Caco-2 (cell line): ENCODE measurements around the gene RABGAP1L. TPM values are rescaled to one million over a fixed set of nuclear protein-coding genes. Genes with fewer than 3 reads are reported as not detected.

Experiments
- BruUV-seq: library from RNA; stranded (reverse); fragments of 400-500 nt; replicated peaks from 2 replicates; lab custom pipeline; 2021; lab: Mats Ljungman, UMichigan
- CTCF ChIA-PET: fragments of 300-600 bp; sonication (Branson Sonifier 250); formaldehyde crosslinking; loops from one replicate; lab custom pipeline; 2022; ENCODE audit warnings: antibody characterized with exemption; lab: Charles Lee
- POLR2A ChIA-PET: fragments of 300-600 bp; sonication (Branson Sonifier 250); formaldehyde crosslinking; loops from one replicate; lab custom pipeline; 2022; ENCODE audit warnings: antibody characterized with exemption; lab: Charles Lee
- DNase-seq, 2 experiments: peaks; one replicate each; pipeline versions ENCODE4 v3.0.0 to v3.0.0-alpha.2; 2020 to 2022
- H3K27me3 ChIP-seq: replicated peaks from 2 replicates; pipeline ENCODE4 v1.6.0; 2011; ENCODE audit warnings: low read length; ENCODE audit not compliant: control insufficient read depth, insufficient read depth
- H3K36me3 ChIP-seq: 2 replicates; pipeline ENCODE4 v1.5.1; 2011; ENCODE audit warnings: low read length; ENCODE audit not compliant: control insufficient read depth, insufficient read depth
- H3K4me1 ChIP-seq: fragments of 250-450 bp; sonication (Bioruptor Pico); 2 replicates; pipeline ENCODE4 v1.5.1; 2020; ENCODE audit warnings: mild to moderate bottlenecking
- H3K4me3 ChIP-seq: 2 replicates; pipeline ENCODE4 v1.5.1; 2011; ENCODE audit warnings: low read depth, mild to moderate bottlenecking, control low read depth, low read length
- H3K9me3 ChIP-seq: fragments of 250-450 bp; sonication (Bioruptor Pico); 2 replicates; pipeline ENCODE4 v1.5.1; 2020; ENCODE audit warnings: mild to moderate bottlenecking, moderate library complexity
- H3K27ac Mint-ChIP-seq: one replicate; pipeline ENCODE4 v1.8.0; 2022; ENCODE audit warnings: mixed read lengths; ENCODE audit not compliant: unreplicated experiment
- H3K27me3 Mint-ChIP-seq: one replicate; pipeline ENCODE4 v1.8.0; 2022; ENCODE audit warnings: mixed read lengths; ENCODE audit not compliant: insufficient read depth, unreplicated experiment
- H3K36me3 Mint-ChIP-seq: one replicate; pipeline ENCODE4 v1.8.0; 2022; ENCODE audit warnings: mild to moderate bottlenecking, mixed read lengths; ENCODE audit not compliant: insufficient read depth, unreplicated experiment
- H3K4me1 Mint-ChIP-seq: one replicate; pipeline ENCODE4 v1.8.0; 2022; ENCODE audit warnings: low read depth, mixed read lengths; ENCODE audit not compliant: unreplicated experiment
- H3K4me3 Mint-ChIP-seq: one replicate; pipeline ENCODE4 v1.8.0; 2022; ENCODE audit warnings: mild to moderate bottlenecking, moderate library complexity, mixed read lengths; ENCODE audit not compliant: unreplicated experiment
- H3K9me3 Mint-ChIP-seq: one replicate; pipeline ENCODE4 v1.8.0; 2022; ENCODE audit warnings: mixed read lengths; ENCODE audit not compliant: unreplicated experiment
- intact Hi-C: fragments of 100-400 bp; cut with micrococcal nuclease; formaldehyde crosslinking; loops from one replicate; pipeline ENCODE4 v1.10.0; 2022; ENCODE audit not compliant: unreplicated experiment
- total RNA-seq: library from RNA; stranded (reverse); gene quantifications from 2 replicates; pipeline ENCODE4 v1.2.3, GENCODE V29; 2022
- TF ChIP-seq, protein P1 (sequence below), 2 experiments: fragments of 200-600 bp in 1 of 2; IDR thresholded peaks; 1 replicate in 1 of 2; 2 replicates in 1 of 2; pipeline versions ENCODE4 v1.5.1 to v1.8.0; 2011 to 2022; ENCODE audit warnings: antibody characterized with exemption in 1 of 2, control low read depth in 1 of 2, inconsistent platforms in 1 of 2, low read depth in 1 of 2, low read length in 1 of 2, mild to moderate bottlenecking in 1 of 2, moderate library complexity in 1 of 2; ENCODE audit not compliant: insufficient read depth in 1 of 2, severe bottlenecking in 1 of 2, unreplicated experiment in 1 of 2

RABGAP1L gene
- total RNA-seq, 1 experiment from 2014 or later: 20.3 TPM

DNA sequence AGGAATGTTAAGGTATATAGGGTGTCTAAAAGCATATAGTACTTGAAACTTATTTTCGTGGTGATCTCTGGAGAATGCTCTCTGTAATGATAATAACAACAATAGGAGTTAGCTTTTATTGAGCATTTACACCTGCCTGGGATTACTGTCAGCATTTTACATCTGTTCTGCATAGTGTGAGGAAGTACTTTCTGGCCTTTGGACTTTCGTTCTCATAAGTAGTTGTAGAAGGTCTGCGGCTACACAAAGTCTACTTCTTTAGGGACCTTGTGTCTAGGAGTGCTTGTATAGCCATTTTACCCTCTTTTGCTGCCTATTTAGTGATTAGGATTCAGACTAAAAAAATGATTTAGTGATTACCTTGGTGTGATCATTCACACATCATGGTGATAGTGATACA is 184.8 kb downstream of the RABGAP1L start:
- TF ChIP-seq, protein P1, sequence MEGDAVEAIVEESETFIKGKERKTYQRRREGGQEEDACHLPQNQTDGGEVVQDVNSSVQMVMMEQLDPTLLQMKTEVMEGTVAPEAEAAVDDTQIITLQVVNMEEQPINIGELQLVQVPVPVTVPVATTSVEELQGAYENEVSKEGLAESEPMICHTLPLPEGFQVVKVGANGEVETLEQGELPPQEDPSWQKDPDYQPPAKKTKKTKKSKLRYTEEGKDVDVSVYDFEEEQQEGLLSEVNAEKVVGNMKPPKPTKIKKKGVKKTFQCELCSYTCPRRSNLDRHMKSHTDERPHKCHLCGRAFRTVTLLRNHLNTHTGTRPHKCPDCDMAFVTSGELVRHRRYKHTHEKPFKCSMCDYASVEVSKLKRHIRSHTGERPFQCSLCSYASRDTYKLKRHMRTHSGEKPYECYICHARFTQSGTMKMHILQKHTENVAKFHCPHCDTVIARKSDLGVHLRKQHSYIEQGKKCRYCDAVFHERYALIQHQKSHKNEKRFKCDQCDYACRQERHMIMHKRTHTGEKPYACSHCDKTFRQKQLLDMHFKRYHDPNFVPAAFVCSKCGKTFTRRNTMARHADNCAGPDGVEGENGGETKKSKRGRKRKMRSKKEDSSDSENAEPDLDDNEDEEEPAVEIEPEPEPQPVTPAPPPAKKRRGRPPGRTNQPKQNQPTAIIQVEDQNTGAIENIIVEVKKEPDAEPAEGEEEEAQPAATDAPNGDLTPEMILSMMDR (IDR thresholded peaks at IDR 0.05; ENCODE audit: insufficient read depth in 1 of 2, low read depth in 1 of 2, low read length in 1 of 2, severe bottlenecking in 1 of 2, unreplicated experiment in 1 of 2): no peak
- H3K27me3 Mint-ChIP-seq: no peaks in the 10 kb centered on the region
- DNase-seq: no peak
- intact Hi-C loops: no loop called here
- Histone ChIP-seq H3K4me1 (no peaks in the 10 kb centered on the region), H3K36me3 (no peaks in the 10 kb centered on the region), H3K9me3 (no peaks in the 10 kb centered on the region; the same call in 1 of the 2 replicates), H3K27me3 (no peaks in the 10 kb centered on the region), H3K4me3 (no peak overlapping the region)
- no peaks in the 10 kb centered on the region for H3K4me1 Mint-ChIP-seq
- ChIA-PET CTCF (no interaction called here), POLR2A (no interaction called here)
- H3K4me3 Mint-ChIP-seq: no peak overlapping the region
- H3K36me3 Mint-ChIP-seq: no peaks in the 10 kb centered on the region
- peaks cover 23% of the 10 kb centered on the region for H3K9me3 Mint-ChIP-seq
- no TSS peak for BruUV-seq
- H3K27ac Mint-ChIP-seq: no peak overlapping the region

DNA sequence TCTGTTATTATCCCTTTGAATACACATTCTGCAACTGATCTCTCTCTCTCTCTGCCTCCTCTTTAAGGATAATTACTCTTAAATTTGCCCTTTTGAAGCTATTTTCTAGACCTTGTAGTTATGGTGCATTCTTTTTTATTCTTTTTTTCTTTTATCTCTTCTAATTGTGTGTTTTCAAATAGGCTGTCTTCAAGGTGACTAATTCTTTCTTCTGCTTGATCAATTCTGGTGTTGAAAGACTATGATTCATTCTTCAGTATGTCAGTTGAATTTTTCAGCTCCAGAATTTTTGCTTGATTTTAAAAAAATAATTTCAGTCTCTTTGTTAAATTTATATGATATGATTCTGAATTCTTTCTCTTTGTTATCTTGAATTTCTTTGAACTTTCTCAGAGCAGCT is 192.8 kb downstream of the RABGAP1L start:
- Histone ChIP-seq H3K27me3 (no peaks in the 10 kb centered on the region), H3K4me3 (no peak overlapping the region), H3K9me3 (no peaks in the 10 kb centered on the region), H3K4me1 (no peaks in the 10 kb centered on the region), H3K36me3 (no peaks in the 10 kb centered on the region)
- peaks cover 11% of the 10 kb centered on the region for H3K36me3 Mint-ChIP-seq
- H3K4me3 Mint-ChIP-seq: no peak overlapping the region
- ChIA-PET CTCF (no interaction called here), POLR2A (no interaction called here)
- intact Hi-C loops: no loop called here
- H3K4me1 Mint-ChIP-seq: no peaks in the 10 kb centered on the region
- no TSS peak for BruUV-seq
- H3K9me3 Mint-ChIP-seq: peaks cover 28% of the 10 kb centered on the region
- H3K27me3 Mint-ChIP-seq: no peaks in the 10 kb centered on the region
- TF ChIP-seq, protein P1 (IDR thresholded peaks at IDR 0.05; ENCODE audit: insufficient read depth in 1 of 2, low read depth in 1 of 2, low read length in 1 of 2, severe bottlenecking in 1 of 2, unreplicated experiment in 1 of 2): no peak
- no peak for DNase-seq
- H3K27ac Mint-ChIP-seq: no peak overlapping the region

DNA sequence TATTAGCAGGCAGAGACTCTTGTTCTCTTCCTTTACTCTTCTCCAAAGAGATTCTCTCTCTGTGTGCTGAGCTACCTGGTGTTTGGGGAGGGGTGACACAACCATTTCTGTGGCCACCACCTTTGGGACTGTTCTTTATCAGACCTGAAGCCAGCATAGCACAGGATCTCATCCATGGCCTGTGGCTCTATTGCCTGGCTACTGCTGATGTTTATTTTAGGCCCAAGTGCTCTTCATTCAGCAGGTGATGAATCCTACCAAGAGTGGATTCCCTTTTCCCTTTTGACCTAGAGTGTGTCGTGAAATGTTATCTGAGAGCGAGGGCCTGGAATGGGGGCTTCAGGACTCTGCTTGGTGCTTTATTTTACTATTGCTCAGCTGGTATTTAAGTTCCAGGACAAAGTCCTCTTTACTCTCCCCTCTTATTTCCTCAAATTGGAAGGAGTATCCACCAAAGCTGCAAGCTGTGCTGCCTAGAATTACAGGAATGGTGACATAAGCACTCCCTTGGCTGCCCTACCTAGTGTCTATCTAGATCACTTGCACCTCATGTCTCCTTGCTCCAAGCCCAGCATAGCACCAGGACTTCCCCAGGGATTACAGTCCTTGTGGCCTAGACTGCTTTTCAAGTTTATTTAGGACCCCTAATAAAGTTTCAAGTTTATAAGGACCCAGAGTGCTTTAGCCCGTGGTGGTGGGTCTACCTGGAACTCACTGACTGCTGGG is 193.7 kb downstream of the RABGAP1L start:
- Mint-ChIP-seq H3K27ac (no peak overlapping the region), H3K36me3 (peaks cover 11% of the 10 kb centered on the region), H3K9me3 (peaks cover 20% of the 10 kb centered on the region), H3K27me3 (no peaks in the 10 kb centered on the region), H3K4me1 (no peaks in the 10 kb centered on the region), H3K4me3 (no peak overlapping the region)
- TF ChIP-seq, protein P1 (IDR thresholded peaks at IDR 0.05; ENCODE audit: insufficient read depth in 1 of 2, low read depth in 1 of 2, low read length in 1 of 2, severe bottlenecking in 1 of 2, unreplicated experiment in 1 of 2): no peak
- no peaks in the 10 kb centered on the region for H3K36me3 ChIP-seq
- intact Hi-C loops: no loop called here
- ChIA-PET POLR2A (no interaction called here), CTCF (no interaction called here)
- H3K27me3 ChIP-seq: no peaks in the 10 kb centered on the region
- H3K9me3 ChIP-seq: no peaks in the 10 kb centered on the region
- no peaks in the 10 kb centered on the region for H3K4me1 ChIP-seq
- BruUV-seq: no TSS peak
- H3K4me3 ChIP-seq: no peak overlapping the region
- no peak for DNase-seq
